Testis (tissue), 3 donors: ENCODE measurements around the gene SULT1A2. TPM values are rescaled to one million over a fixed set of nuclear protein-coding genes. Genes with fewer than 3 reads are reported as not detected.
"Not testable (repeated sequence)": the region's sequence is repeated elsewhere in the genome, so short reads cannot be mapped to it uniquely, and the experiment has no call there.

ENCODE experiments used
- DNase-seq: peaks from one replicate; pipeline ENCODE4 v3.0.0-alpha.2; 2019
- H3K27ac ChIP-seq, 2 donors: fragments of 200-600 bp; sonication (generic); one replicate each; pipeline ENCODE4 v1.5.1; 2019
- H3K27me3 ChIP-seq: fragments of 200-600 bp; sonication (generic); one replicate; pipeline ENCODE4 v1.5.1; 2019
- H3K36me3 ChIP-seq: fragments of 200-600 bp; sonication (generic); one replicate; pipeline ENCODE4 v1.5.1; 2017; ENCODE audit warnings: low read depth; ENCODE audit errors: missing control alignments
- H3K4me1 ChIP-seq: fragments of 200-600 bp; sonication (generic); one replicate; pipeline ENCODE4 v1.5.1; 2019
- H3K4me3 ChIP-seq, 2 donors: fragments of 200-600 bp; sonication (generic); one replicate each; pipeline ENCODE4 v1.5.1; 2017 to 2019
- H3K9me3 ChIP-seq: fragments of 200-600 bp; sonication (generic); one replicate; pipeline ENCODE4 v1.5.1; 2017
- CTCF ChIP-seq, 3 experiments: fragments of 450-650 bp in 2 of 3; fragments of 200-600 bp in 1 of 3; sonication (generic) in 1 of 3; IDR thresholded peaks; one replicate each; pipeline ENCODE4 v1.5.1; 2016 to 2019; ENCODE audit warnings: antibody characterized with exemption in 3 of 3, mild to moderate bottlenecking in 2 of 3, moderate library complexity in 1 of 3
- POLR2A ChIP-seq: fragments of 450-650 bp; IDR thresholded peaks from one replicate; pipeline ENCODE4 v1.6.1; 2017; ENCODE audit warnings: antibody characterized with exemption, mild to moderate bottlenecking, moderate library complexity
- WGBS, 2 donors: methylation state at CpG; one replicate each; pipeline ENCODE4 v1.1.5; 2018; 5-methylcytosine and 5-hydroxymethylcytosine counted together
- intact Hi-C: fragments of 100-400 bp; cut with DNase I; formaldehyde crosslinking; loops from one replicate; pipeline ENCODE4 v1.15.1; 2023; ENCODE audit warnings: low total_unique reads
- polyA plus RNA-seq: library from polyadenylated mRNA; stranded (reverse); fragments of 350-450 nt; fragmentation: Illumina TruSeq; extraction: RNeasy Lipid Tissue Mini Kit (QIAGEN cat#74804); gene quantifications from one replicate; pipeline ENCODE4 v1.2.3, GENCODE V29; 2014; ENCODE audit warnings: low read depth, low replicate concordance; ENCODE audit not compliant: insufficient read depth
- total RNA-seq, 2 donors: library from RNA; depleted of rRNA; stranded (reverse); fragments of >200 nt; gene quantifications; one replicate each; pipeline ENCODE4 v1.2.3, GENCODE V29; 2016

The SULT1A2 gene
- total and polyA plus RNA-seq, 3 donors from 2014 or later = 0.96 to 2.5 (median 1.1) TPM

GRCh38 chr16:28569021-28569420 is 27.8 kb downstream of the SULT1A2 start:
- intact Hi-C loops = no loop called here
- WGBS, 2 donors = 84 to 93% methylated on average over 5 of the region's 5 CpGs

GRCh38 chr16:28567292-28567691 is 29.6 kb downstream of the SULT1A2 start:
- no peaks in the 10 kb centered on the region for H3K9me3 ChIP-seq
- no peaks in the 10 kb centered on the region for H3K36me3 ChIP-seq
- 92 to 98% methylated on average over 2 of the region's 2 CpGs for WGBS, 2 donors
- no peak overlapping the region for H3K27ac ChIP-seq
- H3K4me3 ChIP-seq = no peak overlapping the region
- no peak for DNase-seq
- TF ChIP-seq POLR2A (no peak), CTCF (IDR thresholded peaks at IDR 0.05) (no peak)
- intact Hi-C loops = no loop called here
- H3K27me3 ChIP-seq = no peaks in the 10 kb centered on the region
- H3K4me1 ChIP-seq = peaks cover 11% of the 10 kb centered on the region

More at GRCh38 chr16:28569021-28569420, 27.8 kb downstream of the SULT1A2 start:
- H3K27ac ChIP-seq = no peak overlapping the region
- no peaks in the 10 kb centered on the region for H3K36me3 ChIP-seq
- no peak for DNase-seq
- no peak overlapping the region for H3K4me3 ChIP-seq
- TF ChIP-seq POLR2A (no peak), CTCF (IDR thresholded peaks at IDR 0.05) (no peak)
- H3K27me3 ChIP-seq = no peaks in the 10 kb centered on the region
- peaks cover 25% of the 10 kb centered on the region for H3K4me1 ChIP-seq
- H3K9me3 ChIP-seq = no peaks in the 10 kb centered on the region

DNA sequence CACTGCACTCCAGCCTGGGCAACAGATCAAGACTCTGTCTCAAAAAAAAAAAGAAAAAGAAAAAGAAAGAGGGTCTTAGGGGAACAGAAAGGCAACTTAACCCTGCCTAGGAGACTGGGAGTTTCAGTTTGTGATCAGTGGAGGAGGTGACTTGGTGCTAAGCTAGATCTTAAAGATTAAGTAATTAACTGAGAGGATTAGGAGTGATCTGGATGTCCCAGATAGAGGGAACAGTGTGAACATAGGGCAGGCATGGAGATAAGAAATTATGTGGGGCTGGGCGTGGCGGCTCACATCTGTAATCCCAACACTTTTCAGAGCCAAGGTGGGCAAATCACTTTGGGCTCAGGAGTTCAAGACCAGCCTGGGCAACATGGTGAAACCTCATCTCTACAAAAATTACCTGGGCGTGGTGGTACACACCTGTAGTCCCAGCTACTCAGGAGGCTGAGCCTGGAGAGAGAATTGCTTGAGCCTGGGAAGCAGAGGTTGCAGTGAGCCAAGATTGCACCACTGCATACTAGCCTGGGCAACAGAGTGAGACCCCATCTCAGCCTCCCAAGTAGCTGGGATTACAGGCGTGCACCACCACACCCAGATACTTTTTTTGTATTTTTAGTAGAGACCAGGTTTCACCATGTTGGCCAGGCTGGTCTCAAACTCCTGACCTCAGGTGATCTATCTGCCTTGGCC is 30.5 kb downstream of the SULT1A2 start:
- DNase-seq, H3K36me3 ChIP-seq, H3K27ac ChIP-seq, intact Hi-C loops, H3K4me3 ChIP-seq, H3K27me3 ChIP-seq, H3K9me3 ChIP-seq: not testable (repeated sequence)
- WGBS, 2 donors = 90 to 96% methylated on average over 4 of the region's 4 CpGs
- H3K4me1 ChIP-seq = peaks cover 11% of the 10 kb centered on the region

DNA sequence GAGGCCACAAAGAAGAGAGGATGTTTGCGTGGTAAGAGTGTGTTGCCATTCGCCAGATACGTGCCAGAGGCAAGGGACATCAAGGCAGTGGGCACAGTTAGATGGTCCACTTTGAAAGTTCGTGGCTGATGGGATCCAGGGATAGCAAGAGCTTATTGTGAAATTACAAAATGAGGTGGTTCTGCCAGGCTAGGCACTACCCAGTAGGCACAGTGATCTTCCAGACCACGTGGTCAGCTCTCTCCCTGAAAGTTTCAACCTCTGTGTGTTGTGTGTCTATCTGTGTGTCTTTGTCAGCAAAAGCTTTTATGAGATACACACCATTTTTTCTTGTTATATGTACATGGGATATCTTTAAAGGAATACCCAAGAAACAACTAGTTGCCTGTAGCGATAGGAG is 33.6 kb downstream of the SULT1A2 start:
- Histone ChIP-seq H3K9me3 (no peaks in the 10 kb centered on the region), H3K27ac (no peak overlapping the region), H3K36me3 (no peaks in the 10 kb centered on the region), H3K4me3 (no peak overlapping the region), H3K4me1 (peaks cover 13% of the 10 kb centered on the region), H3K27me3 (no peaks in the 10 kb centered on the region)
- intact Hi-C loops = no loop called here
- no peak for DNase-seq
- 93 to 95% methylated on average over 6 of the region's 6 CpGs for WGBS, 2 donors
- TF ChIP-seq POLR2A (no peak), CTCF (IDR thresholded peaks at IDR 0.05) (no peak)

GRCh38 chr16:28562199-28562598 is 34.7 kb downstream of the SULT1A2 start:
- 81 to 88% methylated on average over 4 of the region's 4 CpGs for WGBS, 2 donors
- H3K36me3 ChIP-seq = no peaks in the 10 kb centered on the region
- no peaks in the 10 kb centered on the region for H3K27me3 ChIP-seq
- H3K9me3 ChIP-seq = no peaks in the 10 kb centered on the region
- no peak overlapping the region for H3K4me3 ChIP-seq
- H3K4me1 ChIP-seq = peaks cover 18% of the 10 kb centered on the region
- intact Hi-C loops = no loop called here
- TF ChIP-seq CTCF (IDR thresholded peaks at IDR 0.05) (no peak), POLR2A (no peak)
- no peak for DNase-seq
- H3K27ac ChIP-seq = peak overlapping the region in 1 of 2 donors; percentile 17
